GM19043 (cell line): ENCODE data around the gene SMIM9.
"Not testable (repeated sequence)": the region's sequence is repeated elsewhere in the genome, so short reads cannot be mapped to it uniquely, and the experiment has no call there.

ENCODE experiments used
- ATAC-seq: cut with Tn5 transposase; IDR thresholded peaks from one replicate; pipeline ENCODE4 v1.9.1; 2021; ENCODE audit warnings: low read depth; ENCODE audit not compliant: unreplicated experiment

The SMIM9 gene

DNA sequence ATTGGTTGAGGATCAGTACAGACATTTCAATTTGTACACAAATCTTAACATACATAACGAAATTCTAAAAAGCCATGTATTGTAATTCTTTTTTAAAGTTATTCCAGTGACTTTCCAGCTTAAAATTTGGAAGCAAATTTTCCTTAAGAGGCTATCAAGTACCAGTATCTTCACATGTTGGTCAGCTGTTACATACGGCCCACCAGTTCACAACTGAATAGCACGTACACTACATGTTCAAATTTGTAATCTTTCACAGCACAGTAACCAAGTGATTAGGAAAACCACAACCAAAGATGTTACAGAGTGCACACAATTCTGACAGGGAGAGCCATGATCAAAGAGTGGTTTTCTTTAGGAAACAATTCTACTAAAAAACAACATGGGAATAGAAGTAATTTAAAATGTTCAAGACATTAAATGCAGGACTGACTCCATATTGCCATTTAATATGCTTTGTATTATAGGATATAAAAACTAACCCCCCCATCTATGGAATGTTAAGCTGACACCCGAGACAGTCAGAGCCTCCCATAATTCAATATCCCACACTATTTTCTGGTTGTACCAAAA, 18.1 kb downstream of the SMIM9 start:
- ATAC-seq, result not testable (repeated sequence)

DNA sequence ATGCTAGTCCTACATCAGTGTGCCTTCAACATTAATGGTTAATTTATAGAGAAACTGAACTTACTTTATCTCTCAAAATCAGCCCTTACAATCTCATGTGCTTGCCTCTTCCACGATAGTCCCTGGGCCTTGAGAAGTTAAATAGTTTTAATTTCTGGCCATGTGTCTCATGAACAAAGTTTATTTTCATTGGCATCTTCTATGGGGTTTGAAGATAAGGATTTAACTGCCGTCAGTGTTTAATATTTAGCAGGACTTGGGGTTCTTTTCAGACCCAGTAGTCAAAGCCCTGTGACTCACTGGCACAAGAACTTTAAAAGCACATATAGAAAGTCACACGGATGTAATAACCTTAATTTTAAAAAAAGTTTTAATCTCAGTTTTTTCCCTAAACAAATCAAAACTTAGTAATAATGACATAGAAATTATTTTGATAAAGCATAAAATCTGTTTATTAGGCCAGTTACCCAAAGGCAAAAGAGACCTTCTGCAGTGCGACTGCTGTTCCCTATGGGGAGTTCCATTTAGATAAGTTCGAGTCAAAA, 19.1 kb downstream of the SMIM9 start:
- ATAC-seq, result no peak

- ATAC-seq, result no peak
Observed at GRCh38 chrX:154813801-154814200, 20.7 kb downstream of the SMIM9 start.

- no peak for ATAC-seq
Observed at GRCh38 chrX:154812341-154813101, 21.9 kb downstream of the SMIM9 start.

GRCh38 chrX:154809939-154810665, 24.4 kb downstream of the SMIM9 start:
- ATAC-seq, result no peak

DNA sequence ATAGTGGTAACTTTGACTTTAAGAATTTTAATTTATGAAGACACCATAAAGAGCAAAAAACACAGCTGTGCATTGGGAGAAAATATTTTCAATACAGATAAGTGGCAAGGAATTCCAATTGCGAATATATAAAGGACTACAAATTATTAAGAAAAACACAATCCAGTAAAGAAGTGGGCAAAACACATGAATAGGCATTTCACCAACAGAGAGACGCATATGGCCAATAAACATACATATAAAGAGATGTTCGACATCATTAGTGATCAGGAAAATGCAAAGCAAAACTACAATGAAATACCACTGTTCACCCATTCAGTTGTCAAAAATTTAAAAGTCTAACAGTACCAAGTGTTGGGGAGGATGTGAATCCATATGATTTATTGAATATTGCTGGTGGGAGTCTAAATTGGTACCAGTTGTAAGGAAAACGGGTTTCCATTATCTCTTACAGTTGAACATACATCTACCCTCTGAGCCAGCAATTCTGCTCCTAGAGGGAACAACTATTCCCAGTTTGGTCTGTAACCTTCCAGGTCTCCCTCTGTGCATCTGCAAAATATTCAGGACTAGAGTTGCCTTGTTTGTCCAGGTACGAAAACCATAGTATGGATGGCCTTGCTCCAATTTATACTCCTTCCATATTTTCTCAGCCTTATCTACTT, 27.5 kb downstream of the SMIM9 start:
- ATAC-seq, result no peak

DNA sequence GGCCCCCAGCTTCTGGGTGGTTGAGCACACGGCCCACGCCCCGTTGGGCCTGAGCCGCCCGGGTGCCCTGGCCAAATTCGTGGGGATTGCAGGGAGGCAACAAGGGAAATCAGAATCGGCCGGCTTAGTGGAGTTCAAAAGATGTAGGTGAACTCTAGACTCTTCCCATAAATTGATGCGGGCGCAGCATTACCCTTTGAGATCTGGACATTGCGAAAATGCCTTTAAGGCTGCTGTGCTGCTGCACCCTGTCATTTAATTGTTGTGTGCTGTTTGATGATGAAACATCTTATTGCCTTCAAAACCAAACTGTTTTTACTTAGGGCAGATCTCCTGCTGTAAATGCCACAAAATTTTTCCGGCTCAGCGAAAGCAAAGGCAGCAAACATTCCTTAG, 28.8 kb downstream of the SMIM9 start:
- ATAC-seq, result no peak

DNA sequence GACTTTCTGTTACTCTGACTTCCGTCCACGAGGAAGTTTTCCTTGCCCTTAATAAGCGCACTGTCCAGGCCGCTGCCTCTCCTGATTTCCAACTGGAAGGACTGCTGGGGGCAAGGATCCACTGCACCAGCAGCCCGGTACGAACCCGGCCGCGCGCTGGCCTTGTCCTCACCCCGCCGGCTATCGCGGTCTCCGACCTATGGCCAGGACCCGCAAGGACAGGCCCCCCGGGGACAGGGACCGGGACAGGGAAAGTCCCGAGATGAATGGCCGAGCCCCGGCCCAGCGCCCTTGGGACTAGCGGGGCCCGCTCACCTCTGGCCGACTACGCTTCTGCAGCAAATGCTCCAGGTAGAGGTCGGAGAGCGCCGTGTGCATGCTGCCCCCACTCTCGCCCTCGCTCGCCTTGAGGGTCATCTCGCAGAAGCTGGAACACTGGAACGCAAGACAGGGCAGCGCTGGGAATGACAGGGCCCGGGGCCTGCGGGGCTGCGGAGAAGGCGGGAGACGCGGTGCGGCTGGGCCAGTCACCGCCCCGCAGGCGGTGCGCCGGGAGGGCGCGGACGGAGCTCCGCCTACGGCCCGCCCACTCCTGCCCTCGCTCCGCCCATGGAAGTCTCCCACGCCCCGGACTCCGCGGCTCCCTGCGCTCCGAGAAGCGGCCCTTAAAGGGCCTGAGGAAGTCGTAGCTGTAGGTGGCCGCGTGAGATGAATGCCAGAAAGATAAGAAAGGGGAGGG, 29.3 kb downstream of the SMIM9 start, which contains the start of gene MPP1:
MPP1 (minus strand) TSS at position 529 of the 739 bp plus-strand sequence; CDS start at position 417, 112 bp downstream.
- ATAC-seq, result peak; percentile 92

DNA sequence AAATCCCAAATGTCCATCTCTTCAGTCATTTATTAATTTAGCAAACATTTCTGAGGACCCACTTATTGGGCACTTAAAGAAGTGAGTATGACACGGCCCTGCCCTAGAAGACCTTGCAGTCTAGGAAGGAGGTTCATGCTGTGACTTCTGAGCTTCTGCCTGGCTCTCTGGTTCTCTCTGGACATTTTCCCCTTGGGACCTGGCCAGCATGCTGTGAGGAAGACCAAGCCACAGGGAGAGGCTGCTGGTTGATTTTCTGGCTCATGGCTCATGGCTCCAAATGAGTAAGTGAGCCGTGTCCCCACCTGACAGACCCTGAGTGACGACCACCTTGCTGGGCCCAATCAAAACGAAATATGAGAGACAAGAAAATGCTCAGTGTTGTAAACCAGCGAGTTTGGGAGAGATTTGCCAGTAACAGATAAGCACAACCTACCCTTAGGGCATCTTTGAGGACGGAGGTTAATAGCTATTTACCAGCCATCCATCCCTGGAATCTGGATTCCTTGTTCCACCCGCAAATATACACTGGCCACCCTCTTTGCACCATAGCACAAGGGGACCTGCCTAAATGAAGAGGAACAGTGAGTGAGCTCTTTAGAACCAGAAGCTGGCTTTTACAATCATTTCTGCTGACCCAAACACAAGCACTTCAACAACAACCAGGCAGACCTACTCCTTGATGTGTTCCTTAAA, 30.1 kb downstream of the SMIM9 start:
- ATAC-seq, result no peak

- ATAC-seq, result no peak
Observed at GRCh38 chrX:154802947-154803346, 31.5 kb downstream of the SMIM9 start.

GRCh38 chrX:154800478-154801210, 33.8 kb downstream of the SMIM9 start:
- ATAC-seq, result no peak

- ATAC-seq, result no peak
Observed at GRCh38 chrX:154799556-154800348, 34.7 kb downstream of the SMIM9 start.

GRCh38 chrX:154797006-154797405, 37.5 kb downstream of the SMIM9 start:
- no peak for ATAC-seq

DNA sequence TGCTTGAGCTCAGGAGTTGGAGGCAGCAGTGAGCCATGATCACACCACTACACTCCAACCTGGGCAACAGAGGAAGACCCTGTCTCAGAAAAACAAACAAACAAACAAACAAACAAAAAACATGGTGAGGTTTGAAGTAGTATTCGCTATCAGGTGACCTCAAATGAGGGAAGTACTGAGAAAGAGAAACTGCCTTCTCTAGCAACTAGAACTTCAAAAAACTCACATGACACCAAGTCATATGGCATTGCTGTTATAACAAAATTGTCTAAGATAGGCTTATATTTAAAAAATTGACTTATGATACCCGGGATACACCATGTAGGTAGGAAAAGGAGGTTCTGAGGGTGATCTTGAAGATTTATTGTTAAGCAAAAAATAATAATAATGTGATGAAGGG, 39.4 kb downstream of the SMIM9 start:
- no peak for ATAC-seq

GRCh38 chrX:154793084-154793795, 41.2 kb downstream of the SMIM9 start:
- ATAC-seq, result no peak

DNA sequence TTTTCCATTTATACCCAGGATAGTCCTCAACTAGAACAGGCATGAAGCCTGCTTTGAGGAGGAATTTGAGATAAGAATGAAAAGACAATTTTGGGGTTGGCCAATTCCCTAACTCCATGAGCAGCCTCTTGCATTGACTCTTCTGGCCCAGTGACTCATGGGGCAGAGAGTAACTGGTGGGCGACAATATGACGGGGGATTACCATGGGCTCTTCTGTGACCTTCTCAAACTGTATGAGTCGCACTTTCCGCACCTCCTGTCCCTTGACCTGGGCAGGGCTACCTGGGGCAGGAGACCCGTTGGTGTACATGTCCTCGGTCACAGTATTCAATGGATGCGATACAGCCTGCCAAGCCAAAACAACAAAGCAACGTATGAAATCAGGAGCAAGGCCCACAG, 42.5 kb downstream of the SMIM9 start:
- no peak for ATAC-seq

DNA sequence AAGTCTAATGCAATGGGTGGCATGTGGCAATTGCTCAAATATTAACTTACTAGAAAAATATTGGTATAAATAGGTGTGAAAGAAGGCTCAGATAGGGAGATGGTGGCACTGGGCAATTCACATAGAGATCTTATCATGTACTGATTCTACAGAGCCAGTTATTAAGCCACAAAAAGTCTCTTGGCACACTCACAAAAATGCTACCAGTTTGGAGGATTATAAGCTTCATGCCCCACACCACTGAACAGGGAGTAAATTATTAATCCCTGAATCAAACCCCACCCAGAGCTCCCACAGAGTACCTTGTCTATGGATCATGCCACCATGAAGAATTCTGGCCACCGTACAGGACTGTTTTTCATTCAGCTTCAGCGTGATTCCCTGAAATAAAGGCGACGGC, 43.0 kb downstream of the SMIM9 start:
- no peak for ATAC-seq
